Fibroblast of upper back skin (primary cell): ENCODE measurements around the gene MIEF1.

ENCODE experiments used
- DNase-seq: peaks from one replicate; pipeline ENCODE4 v3.0.0-alpha.2; 2013

Gene MIEF1

DNA sequence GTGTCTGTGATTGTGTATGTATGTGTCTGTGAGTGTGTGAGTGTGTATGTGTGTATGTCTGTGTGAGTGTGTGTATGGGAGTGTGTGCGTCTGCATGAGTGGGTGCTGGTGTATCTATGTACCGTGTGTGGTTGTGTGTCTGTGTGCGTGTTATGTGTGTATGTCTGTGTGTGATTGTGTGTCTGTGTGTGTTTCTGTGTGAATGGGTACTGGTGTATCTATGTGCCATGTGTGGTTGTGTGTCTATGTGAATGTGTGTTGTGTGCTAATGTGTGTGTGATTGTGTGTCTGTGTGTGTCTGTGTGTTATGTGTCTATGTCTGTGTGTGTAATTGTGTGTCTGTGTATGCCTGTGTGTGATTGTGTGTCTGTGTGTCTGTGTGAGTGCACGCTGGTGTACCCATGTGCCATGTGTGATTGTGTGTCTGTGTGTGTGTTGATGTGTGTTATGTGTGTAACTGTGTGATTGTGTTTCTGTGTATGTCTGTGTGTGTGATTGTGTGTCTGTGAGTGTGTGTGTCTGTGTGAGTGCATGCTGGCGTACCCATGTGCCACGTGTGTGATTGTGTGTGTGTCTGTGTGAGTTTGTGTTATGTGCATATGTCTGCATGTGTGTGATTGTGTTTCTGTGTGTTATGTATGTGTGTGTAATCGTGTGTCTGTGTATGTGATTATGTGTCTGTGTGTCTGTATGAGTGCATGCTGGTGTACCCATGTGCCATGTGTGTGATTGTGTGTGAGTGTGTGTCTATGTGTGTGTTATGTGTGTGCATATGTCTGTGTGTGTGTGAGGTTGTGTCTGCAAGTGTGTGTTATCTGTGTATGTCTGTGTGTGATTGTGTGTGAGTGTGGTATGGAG lies 61.7 kb downstream of the MIEF1 start:
- DNase-seq, result no peak

DNA sequence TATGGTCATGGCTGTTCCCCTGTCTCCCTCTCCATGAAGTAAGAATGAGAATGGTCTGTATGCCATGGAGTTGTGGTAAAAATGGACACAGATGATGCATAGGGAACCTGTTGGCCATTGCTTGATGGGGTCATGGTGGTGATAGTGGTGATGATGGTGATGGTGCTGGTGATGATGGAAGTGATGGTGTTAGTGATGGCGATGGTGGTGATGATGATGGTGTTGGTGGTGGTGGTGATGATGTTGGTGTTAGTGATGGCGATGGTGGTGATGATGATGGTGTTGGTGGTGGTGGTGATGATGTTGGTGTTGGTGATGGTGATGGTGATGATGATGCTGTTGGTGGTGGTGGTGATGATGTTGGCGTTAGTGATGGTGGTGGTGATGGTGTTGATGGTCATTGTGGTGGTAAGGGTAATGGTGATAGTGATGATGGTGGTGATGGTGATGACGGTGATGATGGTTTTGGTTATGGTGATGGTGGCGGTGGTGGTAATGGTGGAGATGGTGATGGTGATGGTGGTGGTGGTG lies 63.4 kb downstream of the MIEF1 start:
- DNase-seq, result no peak

DNA sequence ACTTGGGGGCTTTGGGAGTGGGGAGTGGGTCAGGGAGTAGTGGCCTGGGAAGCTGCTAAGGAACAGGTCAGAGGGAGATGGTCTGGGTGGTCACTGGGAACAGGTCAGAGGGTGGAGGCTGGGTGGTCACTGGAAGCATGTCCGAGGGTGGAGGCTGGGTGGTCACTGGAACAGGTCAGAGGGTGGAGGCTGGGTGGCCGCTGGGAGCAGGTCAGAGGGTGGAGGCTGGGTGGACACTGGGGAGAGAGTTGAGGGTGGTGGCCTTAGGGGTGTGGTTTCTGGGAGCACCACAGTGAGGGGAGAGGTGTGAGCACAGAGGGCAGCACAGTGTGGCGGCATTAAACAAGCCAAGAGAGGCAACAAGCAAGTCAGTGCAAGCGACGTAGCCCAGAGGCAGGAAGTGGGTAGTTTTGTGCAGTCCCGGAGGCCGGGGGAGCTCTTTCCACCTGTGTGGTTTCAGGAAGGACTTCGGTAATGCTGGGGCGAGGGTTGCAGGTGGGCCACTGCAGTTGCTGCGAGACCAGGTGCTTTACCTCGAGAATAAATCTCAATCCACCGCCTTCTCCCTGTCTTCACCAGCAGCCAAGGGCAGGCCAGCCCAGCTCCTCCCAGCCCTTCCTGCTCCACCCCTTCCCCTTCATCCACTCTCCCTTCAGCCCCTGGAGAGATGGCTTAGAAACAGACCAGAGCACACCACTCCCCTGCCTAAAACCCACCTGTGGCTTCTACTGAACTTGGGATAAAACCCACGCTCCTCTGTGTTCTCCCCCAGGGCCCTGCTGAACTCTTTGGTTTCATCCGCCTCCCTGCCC lies 65.3 kb downstream of the MIEF1 start:
- no peak for DNase-seq
